DMS114 treated with DMSO at 0.1 percent for 48 hours (cell line): ENCODE results near the gene GPR107.
"Not testable (repeated sequence)": the region's sequence is repeated elsewhere in the genome, so short reads cannot be mapped to it uniquely, and the experiment has no call there.

ENCODE experiments used
- DNase-seq: peaks from one replicate; lab custom pipeline; 2025; ENCODE audit not compliant: unreplicated experiment; lab: John Stamatoyannopoulos, UW

Gene GPR107

DNA sequence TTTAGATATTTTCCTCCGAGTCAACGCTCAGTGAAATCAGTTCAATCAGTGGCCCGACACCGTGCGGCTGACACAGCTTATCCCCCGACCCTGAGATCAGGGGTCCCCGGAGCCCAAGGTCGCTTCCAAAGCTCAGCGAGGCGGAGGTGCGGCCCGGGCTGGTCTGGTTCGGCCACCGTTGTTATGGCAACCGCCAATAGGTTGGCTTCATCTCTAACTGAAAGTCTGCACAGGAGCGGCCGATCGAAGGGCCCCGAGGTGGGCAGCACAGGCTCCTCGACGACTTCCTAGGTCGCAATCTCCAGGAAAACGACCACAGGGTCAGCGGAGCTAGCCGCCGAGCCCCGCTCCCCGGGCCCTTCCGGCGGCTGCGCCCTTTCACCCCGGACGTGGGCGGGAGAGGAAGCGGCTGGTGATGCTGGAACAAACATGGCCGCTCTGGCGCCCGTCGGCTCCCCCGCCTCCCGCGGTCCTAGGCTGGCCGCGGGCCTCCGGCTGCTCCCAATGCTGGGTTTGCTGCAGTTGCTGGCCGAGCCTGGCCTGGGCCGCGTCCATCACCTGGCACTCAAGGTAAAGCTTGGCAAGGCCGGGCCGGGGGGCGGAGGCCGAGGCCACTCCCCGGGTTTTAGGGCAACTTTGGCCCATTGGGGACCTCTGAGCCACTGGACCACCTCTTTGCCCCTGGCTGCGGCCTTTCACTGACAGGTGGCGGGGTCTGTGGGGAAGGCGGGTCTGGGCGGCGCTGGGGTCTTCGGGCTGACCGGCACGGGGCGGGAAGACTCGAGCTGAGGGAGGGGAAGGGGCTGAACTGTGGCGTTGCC, at the start of gene GPR107:
Gene GPR107, plus strand, starts transcription at position 403 of the 821 bp plus-strand sequence. Its CDS starts 27 bp downstream, at position 430.
- DNase-seq: peak; percentile 48

DNA sequence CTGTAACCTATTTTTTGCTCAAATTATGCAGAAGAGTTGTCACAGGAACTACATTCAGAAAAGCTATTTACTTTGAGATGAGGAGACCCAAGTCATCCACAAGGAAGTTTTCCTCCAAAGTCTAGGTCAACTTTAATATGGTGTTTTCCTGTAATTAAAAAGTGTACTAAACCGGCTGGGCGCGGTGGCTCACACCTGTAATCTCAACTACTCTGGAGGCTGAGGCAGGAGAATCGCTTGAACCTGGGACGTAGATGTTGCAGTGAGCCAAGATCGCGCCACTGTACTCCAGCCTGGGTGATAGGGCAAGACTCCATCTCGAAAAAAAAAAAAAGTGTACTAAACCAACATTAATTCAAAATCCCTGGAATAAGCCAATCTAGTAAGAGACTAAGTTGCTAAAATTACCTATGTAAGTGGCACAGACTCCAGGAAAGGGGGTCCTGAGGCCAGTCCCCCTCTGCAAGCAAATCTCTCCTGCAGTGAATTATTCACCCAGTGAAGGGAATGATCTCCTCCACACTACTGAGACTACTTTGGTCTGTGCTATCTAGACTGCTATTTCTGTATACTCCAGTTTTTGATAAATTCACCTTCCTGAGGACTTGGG, 49.7 kb upstream of the GPR107 start:
- DNase-seq: no peak

DNA sequence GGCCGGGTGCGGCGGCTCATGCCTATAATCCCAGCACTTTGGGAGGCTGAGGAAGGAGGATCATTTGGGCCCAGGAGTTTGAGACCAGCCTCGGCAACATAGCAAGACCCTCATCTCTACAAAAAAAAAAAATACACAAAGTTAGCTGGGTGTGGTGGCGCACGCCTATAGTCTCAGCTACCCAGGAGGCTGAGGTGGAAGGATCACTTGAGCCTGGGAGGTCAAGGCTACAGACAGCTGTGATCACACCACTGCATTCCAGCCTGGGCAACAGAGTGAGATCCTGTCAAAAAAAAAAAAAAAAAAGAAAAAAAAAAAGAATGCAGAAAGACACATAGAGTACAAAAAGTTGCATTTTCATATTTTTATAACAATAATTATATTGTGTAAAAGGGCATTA, 46.8 kb upstream of the GPR107 start:
- not testable (repeated sequence) for DNase-seq

DNA sequence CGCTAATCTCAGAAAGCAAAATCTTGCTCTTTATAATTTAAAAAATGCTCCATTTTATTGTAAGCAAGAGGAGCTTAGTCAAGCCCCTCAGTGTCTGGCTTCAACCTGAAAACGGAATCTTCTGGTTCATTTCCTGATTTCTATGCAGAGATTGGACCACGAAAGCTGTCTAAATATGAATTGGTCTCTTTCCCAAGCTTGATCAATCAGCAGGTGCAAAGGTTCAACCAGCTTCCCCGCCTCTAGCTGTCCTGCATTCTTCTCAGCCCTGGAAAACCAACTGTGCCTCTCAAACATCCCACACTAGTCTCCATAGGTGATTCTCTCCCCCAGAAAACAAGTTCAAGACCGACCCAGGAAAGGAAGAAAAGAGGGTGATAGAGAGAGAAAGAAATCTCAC, 45.2 kb upstream of the GPR107 start:
- no peak for DNase-seq

DNA sequence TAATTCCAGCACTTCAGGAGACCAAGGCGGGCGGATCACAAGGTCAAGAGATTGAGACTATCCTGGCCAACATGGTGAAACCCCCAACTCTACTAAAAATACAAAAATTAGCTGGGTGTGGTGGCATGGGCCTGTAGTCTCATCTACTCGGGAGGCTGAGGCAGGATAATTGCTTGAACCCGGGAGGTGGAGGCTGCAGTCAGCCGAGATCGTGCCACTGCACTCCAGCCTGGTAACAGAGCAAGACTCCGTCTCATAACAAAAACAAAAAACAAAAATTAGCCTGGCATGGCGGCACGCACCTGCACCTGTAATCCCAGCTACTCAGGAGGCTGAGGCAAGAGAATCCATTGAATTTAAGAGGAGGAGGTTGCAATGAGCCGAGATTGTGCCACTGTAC, 44.2 kb upstream of the GPR107 start:
- not testable (repeated sequence) for DNase-seq

DNA sequence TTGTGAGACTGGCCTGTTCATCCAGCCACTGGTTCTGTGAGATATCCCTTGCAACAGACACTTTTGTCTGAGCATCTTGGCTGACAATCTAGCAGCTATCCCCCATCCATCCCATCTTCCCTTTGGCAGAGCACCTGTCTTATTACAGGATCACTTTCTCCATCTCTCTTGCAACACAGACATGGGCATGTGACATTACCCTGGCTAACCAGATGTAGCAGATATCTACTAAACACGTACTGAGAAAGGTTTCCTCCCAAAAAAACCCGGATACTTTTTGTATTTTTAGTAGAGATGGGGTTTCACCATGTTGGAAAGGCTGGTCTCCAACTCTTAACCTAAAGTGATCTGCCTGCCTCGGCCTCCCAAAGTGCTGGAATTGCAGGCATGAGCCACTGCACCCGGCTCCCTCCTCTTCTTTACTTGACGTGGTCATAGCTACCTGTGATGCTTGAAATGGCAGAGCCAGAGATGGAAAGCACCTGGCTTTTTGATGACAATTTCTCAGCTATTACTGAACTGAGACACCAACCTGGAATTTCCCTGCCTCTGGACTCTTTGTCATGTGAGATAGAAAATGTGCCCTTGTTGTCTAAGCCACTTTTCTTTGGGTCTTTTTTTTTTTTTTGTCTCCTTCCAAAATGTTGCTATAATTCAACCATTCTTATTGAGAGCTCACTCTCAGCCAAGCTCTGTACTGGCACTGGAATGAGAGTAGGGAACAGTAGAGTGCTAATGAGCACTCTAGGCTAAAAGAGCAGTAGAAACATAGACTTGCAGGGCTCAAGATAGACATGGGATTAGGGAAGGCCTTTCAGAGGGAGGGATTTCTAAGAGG, 43.3 kb upstream of the GPR107 start:
- no peak for DNase-seq

DNA sequence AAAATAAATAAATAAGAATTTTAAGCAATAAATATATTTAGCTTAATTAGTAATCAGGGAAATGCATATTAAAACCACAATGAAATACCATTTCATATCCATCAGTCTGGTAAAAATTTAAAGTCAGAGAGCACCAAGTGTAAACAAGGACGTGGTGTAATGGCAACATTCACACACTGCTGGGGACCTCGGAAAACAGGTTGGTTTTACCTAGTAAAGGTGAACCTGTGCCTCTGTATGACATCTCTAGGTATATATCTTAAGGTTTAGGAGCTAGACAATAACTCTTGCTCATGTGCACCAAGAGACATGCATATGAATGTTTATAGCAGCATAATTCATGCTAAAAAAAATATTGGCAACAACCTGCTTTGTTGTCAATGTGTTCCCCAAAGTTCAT, 40.4 kb upstream of the GPR107 start:
- no peak for DNase-seq

DNA sequence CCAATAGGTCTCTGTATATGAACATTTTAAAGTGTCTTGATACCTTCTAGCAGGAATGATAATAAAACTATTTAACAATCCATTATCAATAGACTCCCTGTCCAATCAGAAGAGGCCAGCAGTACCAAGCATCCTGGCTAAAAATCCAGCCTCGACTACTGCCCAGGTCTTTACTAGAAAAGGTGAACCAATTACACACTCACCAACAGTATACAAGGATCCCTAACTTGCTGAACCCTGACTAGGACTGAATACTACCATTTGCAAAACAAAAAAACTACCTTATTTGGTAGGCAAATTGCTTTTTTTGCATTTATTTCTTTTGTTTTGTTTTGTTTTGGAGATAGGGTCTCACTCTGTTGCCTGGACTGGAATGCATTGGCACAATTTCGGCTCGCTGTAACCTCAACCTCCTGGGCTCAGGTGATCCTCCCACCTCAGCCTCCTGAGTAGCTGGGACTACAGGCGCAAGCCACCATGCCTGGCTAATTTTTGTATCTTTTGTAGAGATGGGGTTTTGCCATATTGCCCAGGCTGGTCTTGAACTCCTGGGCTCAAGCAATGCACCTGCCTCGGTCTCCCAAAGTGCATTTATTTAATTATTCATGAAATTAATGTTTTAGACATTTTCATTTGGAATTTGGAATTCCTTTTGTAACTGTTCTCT, 38.2 kb upstream of the GPR107 start:
- no peak for DNase-seq

DNA sequence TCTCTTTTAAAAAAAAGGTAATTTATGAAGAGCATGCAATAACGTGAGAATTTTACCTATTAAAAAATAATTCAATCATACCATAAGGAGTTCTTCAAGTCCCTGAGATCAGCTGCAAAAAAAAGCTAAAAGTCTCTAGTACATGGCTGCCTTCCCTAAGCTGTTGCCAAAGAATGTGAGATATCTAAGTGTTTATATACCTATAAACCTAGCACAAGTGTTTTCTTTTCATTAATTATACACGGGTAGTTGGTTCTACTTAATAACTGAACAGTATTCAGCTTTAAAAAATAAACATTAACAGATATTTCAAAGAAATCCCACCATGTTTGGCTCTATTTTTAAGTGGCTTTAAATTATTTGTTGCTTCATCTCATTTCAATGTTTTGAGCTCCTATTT, 36.6 kb upstream of the GPR107 start:
- DNase-seq: no peak

DNA sequence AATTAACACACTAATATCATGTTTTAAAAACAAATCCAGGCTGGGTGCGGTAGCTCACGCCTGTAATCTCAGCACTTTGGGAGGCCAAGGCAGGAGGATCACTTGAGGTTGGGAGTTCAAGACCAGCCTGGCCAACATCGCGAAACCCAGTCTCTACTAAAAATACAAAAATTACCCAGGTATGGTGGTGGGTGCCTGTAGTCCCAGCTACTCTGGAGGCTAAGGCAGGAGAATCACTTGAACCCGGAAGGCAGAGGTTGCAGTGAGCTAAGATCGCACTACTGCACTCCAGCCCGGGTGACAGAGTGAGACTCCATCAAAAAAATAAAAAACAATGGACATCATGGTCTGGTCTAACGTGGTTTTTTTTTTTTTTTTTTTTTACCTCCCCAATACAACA, 36.2 kb upstream of the GPR107 start:
- not testable (repeated sequence) for DNase-seq

DNA sequence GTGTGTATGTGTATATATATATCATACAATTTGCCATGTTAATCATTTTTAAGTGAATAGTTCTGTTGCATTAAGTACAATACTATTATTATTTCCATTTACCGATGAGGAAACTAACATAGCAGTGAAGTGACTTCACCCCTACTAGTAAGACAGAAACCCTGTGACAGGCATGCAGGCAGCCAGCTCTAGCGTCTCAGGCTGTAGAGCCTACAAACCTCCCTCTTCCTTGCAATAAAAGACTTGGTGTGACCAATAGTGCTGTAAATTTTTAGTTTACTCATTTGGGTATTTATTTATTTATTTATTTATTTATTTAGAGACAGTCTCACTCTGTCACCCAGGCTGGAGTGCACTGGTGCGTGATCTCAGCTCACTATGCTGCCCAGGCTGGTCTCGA, 35.4 kb upstream of the GPR107 start:
- DNase-seq: no peak

DNA sequence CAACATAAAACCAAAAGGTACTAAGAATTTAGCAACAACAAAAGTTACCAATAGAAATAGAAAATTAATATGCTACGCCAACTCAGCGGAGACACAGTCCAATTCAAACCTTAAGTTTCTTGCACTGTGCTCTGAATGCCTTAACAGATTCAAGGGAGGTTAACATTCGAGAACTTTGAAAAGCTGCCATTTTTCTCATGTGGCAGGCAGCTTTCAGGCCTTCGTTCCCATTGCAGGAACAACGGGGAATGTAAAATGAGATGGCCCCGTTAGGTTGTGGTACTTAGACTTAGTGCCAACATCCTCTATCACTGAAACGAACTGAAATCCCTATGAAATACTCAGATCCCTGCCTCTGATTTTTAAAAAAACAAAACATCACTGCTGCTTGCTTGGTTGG, 33.1 kb upstream of the GPR107 start:
- DNase-seq: no peak

DNA sequence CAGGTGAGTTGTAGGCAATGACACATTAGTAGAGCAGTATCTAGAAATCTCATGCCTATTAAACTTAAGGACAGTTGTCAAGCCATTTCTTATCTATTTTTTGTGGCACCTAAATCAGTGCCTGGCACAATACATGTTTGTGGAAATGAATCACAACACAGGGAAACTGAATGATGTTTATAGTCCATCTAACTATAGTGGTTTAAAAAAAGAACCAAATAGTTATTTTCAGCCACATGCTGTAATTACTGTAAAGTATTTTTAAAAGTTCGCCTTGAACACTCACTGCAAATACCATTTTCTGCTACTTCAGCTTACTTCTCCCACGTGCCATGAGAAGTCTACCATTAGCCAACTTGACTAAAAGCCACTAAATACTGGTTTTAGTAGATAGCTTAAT, 32.6 kb upstream of the GPR107 start:
- no peak for DNase-seq

DNA sequence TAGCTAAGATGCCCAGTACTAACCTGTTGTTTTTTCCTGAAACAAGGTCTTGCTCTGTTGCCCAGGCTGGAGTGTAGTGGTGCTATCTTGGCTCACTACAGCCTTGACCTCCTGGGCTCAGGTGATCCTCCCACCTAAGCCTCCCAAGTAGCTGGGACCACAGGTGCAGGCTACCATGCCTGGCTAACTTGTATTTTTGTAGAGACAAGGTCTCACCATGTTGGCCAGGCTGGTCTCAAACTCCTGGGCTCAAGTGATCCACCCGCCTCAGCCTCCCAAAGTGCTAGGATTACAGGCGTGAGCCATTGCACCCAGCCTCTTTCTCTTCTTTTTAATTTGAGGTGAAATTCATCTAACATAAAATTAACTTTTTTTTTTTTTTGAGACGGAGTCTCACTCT, 31.9 kb upstream of the GPR107 start:
- not testable (repeated sequence) for DNase-seq

DNA sequence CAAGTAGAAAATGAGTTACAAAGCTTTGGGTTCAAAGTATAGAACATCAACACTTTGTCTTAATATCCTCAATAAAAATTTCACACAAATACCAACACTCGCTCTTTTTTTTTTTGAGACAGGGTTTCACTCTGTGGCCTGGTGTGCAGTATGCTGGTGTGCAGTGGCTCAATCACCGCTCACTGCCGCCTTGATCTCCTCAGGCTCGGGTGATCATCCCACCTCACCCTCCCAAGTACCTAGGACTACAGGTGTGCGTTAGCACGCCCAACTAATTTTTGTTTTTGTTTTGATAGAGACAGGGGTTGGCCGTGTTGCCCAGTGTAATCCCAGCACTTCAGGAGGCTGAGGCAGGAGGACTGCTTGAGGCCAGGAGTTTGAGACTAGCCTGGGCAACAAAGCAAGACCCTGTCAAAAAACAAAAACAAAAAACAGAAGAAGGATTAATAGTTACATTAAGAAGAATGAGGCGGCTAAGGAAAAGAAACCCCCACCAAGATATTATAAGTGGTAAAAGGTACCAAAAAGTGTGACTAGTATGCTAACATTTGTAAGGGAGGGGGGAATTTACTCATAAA, 31.1 kb upstream of the GPR107 start:
- no peak for DNase-seq

DNA sequence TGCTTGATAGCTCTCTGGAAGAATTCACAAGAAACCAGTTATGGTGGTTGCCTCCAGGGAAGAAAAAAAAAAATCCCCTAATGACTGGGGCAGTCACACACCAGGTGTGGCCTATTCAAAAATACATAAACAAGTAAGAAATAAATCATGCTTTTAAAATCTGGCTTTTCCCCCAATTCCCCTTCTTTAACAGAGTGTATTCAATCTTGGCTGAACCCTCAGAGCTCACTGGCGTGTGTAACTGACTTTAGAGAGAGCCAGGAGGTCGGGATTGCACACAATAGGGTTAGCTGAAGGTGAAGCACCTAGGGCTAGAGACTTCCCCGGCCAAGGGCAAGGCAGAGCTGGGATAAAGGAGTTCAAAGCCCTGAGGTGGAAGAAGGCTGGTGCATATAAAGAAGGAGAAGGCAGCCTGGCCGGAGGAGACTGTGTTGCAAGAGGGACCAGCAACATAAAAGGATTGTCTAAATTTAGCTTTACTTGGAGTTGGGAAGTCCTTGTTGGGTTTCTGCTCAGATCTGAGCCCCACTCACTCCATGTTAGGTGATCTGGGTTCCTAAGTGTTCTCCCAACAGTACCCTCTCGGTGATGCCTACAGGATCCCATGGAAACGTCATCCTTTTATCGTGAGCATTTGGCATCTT, 30.4 kb upstream of the GPR107 start:
- no peak for DNase-seq

DNA sequence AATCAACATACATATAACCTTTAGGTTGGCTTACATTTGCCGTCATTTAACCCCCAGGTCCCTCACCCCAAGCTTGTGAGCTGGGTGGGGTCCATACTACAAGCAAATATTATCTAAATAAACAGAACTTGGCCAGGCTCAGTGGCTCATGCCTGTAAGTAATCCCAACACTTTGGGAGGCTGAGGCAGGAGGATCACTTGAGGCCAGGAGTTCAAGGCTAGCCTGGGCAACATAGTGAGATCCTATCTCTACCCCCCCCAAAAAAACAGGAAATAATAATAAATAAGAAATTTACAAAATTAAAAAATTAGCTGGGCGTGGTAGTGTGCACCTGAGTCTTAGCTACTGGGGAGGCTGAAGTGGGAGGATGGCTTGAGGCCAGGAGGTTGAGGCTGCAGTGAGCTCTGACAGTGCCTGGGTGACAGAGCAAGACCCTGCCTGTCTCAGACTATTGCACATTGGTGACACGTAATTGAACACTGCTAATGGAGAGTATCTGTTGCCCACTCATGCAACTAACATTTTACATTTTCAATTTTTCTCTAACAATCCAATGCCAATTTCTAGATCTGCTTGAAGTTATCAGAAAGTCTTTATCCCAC, 29.6 kb upstream of the GPR107 start:
- no peak for DNase-seq

DNA sequence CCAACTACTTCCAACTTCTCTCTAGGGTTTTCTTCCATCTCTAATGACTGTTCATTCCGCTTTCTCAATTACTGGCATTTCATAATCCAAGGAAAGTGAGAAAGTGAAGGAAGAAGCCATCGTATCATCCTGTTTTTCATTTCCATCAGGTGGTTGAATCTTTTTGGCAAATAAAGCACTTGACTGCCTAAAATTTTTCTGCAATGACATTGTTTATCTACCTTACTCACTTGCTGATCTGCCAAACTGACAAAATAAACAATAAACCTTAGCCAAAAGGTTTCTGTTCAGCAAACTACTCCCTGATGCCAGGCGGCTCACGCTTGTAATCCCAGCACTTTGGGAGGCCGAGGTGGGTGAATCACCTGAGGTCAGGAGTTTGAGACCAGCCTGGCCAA, 29.1 kb upstream of the GPR107 start:
- DNase-seq: no peak

DNA sequence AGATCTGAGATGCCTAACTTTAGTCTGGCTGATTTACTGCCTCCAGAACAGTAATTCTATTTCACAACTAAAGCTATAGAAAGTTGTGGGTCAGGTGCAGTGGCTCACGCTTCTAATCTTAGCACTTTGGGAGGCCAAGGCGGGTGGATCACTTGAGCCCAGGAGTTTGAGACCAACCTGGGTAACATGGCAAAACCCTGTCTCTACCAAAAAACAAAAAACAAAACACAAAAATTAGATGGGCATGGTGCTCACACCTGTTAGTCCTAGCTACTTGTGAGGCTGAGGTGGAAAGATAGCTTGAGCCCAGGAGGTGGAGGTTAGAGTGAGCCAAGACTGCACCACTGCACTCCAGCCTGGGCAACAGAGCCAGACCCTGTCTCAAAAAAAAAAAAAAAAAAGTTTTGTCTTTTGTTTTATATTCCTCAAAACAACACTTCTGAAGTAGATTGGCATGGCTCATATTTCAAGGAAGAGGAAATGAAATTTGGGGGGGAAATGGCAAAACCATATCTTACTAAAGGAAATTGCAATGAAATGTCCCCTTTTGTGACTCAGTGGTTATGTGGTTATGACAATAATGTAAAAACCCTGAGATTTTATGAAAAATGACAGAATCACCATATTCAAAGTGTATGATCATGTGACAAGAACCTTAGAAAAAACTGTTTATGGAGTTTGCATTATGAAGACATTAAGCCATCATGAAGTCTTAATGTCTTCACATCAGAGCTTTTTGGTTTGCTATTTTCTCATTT, 26.9 kb upstream of the GPR107 start:
- DNase-seq: no peak
